GM19099 (cell line): ENCODE data around the gene LIPG.

ENCODE experiments used
- POLR2A ChIP-seq: IDR thresholded peaks from 3 replicates; pipeline ENCODE4 v1.6.1; 2011; ENCODE audit warnings: low read depth; ENCODE audit not compliant: insufficient read length; ENCODE audit errors: extremely low read depth

LIPG gene

GRCh38 chr18:49590608-49591007 is 28.8 kb downstream of the LIPG start:
- TF ChIP-seq POLR2A, result no peak

- no peak for TF ChIP-seq POLR2A
Measured at GRCh38 chr18:49591271-49591670, 29.4 kb downstream of the LIPG start.

GRCh38 chr18:49591775-49592174 is 29.9 kb downstream of the LIPG start:
- TF ChIP-seq POLR2A, result no peak

- no peak for TF ChIP-seq POLR2A
Measured at GRCh38 chr18:49596687-49597086, 34.8 kb downstream of the LIPG start.

GRCh38 chr18:49597157-49597931 is 35.5 kb downstream of the LIPG start:
- TF ChIP-seq POLR2A, result no peak

- no peak for TF ChIP-seq POLR2A
Measured at GRCh38 chr18:49601211-49601610, 39.4 kb downstream of the LIPG start.

GRCh38 chr18:49608366-49609255 is 46.8 kb downstream of the LIPG start:
- TF ChIP-seq POLR2A, result no peak

GRCh38 chr18:49609256-49610021 is 47.6 kb downstream of the LIPG start:
- TF ChIP-seq POLR2A, result no peak

- no peak for TF ChIP-seq POLR2A
Measured at GRCh38 chr18:49610022-49610445, 48.2 kb downstream of the LIPG start.

GRCh38 chr18:49611316-49611715 is 49.5 kb downstream of the LIPG start:
- TF ChIP-seq POLR2A, result no peak

GRCh38 chr18:49612515-49613033 is 50.7 kb downstream of the LIPG start:
- TF ChIP-seq POLR2A, result no peak

GRCh38 chr18:49613141-49613640 is 51.3 kb downstream of the LIPG start:
- TF ChIP-seq POLR2A, result no peak

GRCh38 chr18:49613641-49614151 is 51.8 kb downstream of the LIPG start:
- no peak for TF ChIP-seq POLR2A

- no peak for TF ChIP-seq POLR2A
Measured at GRCh38 chr18:49616618-49617328, 54.9 kb downstream of the LIPG start.
